ENCODE results near the gene SCEL.

Gene SCEL

DNA sequence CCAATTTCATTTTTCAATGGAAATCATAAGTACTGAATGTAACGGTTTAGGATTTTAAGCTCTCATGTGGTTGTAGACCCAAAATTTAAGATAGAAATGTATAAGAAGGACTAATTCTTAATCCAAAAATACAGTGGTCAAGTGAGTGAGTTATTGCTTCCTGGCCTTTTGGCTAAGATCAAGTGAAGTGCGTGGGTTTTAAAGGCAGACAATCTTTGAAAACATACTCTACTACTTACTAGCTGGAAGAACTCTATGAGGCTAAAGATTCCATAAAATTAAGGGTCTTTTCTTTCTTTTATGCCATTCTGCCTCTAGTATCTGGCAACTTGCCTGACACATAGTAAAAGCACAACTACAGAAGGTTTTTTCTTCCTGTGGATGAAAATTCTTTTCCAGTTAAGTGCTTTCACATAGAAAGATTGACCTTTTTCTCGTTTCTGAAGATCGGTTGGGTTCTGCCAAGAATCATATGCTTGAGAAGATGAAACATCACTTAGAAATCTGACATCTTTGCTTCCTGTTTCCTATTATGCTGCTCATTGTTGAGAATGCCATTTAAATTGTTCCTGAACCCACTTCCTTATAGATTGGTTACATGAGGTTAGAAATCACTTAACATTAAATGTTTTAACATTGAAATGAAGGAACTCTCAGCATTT, 26.4 kb upstream of the SCEL start:
- peaks cover 4 to 5% of the 10 kb centered on the region in 2 experiments for H3K4me1 ChIP-seq (ENCODE audit: control insufficient read depth in 1 of 2, insufficient read depth in 1 of 2, low read depth in 1 of 2, low read length in 1 of 2)
- H3K27ac ChIP-seq = no peak overlapping the region
- no peak overlapping the region for H3K4me3 ChIP-seq (ENCODE audit: low read depth in 1 of 2, low read length in 1 of 2)
- no peaks in the 10 kb centered on the region for H3K27me3 ChIP-seq
- TF ChIP-seq, protein P1, sequence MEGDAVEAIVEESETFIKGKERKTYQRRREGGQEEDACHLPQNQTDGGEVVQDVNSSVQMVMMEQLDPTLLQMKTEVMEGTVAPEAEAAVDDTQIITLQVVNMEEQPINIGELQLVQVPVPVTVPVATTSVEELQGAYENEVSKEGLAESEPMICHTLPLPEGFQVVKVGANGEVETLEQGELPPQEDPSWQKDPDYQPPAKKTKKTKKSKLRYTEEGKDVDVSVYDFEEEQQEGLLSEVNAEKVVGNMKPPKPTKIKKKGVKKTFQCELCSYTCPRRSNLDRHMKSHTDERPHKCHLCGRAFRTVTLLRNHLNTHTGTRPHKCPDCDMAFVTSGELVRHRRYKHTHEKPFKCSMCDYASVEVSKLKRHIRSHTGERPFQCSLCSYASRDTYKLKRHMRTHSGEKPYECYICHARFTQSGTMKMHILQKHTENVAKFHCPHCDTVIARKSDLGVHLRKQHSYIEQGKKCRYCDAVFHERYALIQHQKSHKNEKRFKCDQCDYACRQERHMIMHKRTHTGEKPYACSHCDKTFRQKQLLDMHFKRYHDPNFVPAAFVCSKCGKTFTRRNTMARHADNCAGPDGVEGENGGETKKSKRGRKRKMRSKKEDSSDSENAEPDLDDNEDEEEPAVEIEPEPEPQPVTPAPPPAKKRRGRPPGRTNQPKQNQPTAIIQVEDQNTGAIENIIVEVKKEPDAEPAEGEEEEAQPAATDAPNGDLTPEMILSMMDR (IDR thresholded peaks at IDR 0.05) = no peak
- no peaks in the 10 kb centered on the region for H3K9me3 ChIP-seq
- H3K36me3 ChIP-seq = no peaks in the 10 kb centered on the region

DNA sequence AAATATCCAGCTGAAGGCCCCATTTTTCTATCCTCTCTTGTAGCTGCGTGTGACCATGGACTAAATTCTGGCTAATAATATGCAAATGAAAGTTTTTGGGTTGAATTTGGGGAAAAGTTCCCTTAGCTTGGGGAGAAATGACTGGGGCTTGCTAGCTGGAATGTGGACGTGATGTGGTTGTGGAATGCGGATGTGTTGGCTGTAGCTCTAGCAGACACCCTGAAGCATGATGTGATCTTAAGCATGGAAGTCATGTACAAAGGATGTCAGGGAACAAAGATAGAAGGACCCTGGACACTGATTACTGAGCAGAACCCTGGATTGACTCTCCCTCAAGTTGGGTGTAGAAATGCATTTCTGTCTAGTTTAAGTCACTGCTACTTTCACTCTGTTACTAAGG, 25.4 kb upstream of the SCEL start:
- Histone ChIP-seq H3K4me1 (ENCODE audit: control insufficient read depth in 1 of 2, insufficient read depth in 1 of 2, low read depth in 1 of 2, low read length in 1 of 2) (peaks cover 4 to 5% of the 10 kb centered on the region in 2 experiments), H3K27ac (no peak overlapping the region), H3K4me3 (ENCODE audit: low read depth in 1 of 2, low read length in 1 of 2) (no peak overlapping the region), H3K36me3 (no peaks in the 10 kb centered on the region), H3K27me3 (no peaks in the 10 kb centered on the region), H3K9me3 (no peaks in the 10 kb centered on the region)
- TF ChIP-seq, protein P1 (IDR thresholded peaks at IDR 0.05) = no peak

DNA sequence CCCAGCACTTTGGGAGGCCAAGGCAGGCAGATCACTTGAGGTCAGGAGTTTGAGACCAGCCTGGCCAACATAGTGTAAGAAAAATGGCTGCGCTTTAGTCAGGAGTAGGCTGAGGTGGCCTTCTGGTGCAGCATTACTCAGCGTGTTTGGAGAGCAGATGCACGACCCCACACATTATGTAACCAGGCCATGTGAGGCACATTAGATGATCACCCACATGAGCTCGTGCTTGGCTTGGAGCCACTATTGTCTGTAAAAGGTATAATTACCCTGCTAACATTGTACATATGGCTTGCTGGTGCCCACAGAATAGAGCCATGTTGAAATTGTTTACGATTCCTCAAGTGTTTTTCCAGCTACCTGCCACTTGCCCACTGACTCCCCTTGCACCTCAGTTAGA, 24.0 kb upstream of the SCEL start:
- Histone ChIP-seq H3K36me3 (no peaks in the 10 kb centered on the region), H3K4me3 (ENCODE audit: low read depth in 1 of 2, low read length in 1 of 2) (no peak overlapping the region), H3K4me1 (ENCODE audit: control insufficient read depth in 1 of 2, insufficient read depth in 1 of 2, low read depth in 1 of 2, low read length in 1 of 2) (peaks cover 14 to 16% of the 10 kb centered on the region in 2 experiments), H3K27ac (no peak overlapping the region), H3K27me3 (no peaks in the 10 kb centered on the region), H3K9me3 (no peaks in the 10 kb centered on the region)
- TF ChIP-seq, protein P1 (IDR thresholded peaks at IDR 0.05) = no peak

DNA sequence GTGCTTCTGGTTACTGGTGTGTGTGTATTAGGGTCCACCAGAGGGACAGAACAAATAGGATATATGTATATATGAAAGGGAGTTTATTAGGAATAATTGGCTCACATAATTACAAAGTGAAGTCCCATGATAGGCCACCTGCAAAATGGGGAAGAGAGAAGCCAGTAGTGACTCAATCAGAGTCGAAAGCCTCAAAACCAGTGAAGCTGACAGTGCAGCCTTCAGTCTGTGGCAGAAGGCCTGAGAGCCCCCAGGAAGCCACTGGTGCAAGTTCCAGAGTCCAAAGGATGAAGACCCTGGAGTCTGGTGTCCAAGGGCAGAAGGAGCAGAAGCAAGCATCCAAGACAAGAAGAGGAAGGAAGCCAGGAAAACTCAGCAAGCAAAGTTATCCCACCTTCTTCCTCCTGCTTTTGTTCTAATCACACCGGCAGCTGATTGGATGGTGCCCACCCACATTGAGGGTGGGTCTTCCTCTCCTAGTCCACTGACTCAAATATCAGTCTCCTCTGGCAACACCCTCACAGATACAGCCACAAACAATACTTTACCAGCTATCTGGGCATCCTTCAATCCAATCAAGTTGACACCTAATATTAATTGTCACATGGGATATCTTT, 21.7 kb upstream of the SCEL start:
- Histone ChIP-seq H3K4me3 (ENCODE audit: low read depth in 1 of 2, low read length in 1 of 2) (no peak overlapping the region), H3K4me1 (ENCODE audit: control insufficient read depth in 1 of 2, insufficient read depth in 1 of 2, low read depth in 1 of 2, low read length in 1 of 2) (peaks cover 19 to 25% of the 10 kb centered on the region in 2 experiments)

DNA sequence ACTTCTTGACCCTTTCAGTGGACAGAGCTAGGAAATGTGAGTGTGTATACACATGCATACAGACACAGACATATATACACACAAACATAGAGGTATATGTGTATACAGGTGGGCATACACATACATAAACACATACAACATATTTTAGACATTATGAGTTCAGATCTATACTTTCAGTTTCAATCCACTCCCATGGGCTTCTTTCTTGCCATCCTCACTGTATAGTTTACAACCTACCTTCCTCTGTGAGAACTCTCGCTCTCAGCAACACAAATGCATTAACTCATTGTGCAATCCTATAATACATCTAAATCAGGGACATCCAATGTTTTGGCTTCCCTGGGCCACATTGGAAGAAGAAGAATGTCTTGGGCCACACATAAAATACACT, 21.2 kb upstream of the SCEL start:
- H3K9me3 ChIP-seq = no peaks in the 10 kb centered on the region
- no peaks in the 10 kb centered on the region for H3K36me3 ChIP-seq
- H3K27ac ChIP-seq = no peak overlapping the region
- TF ChIP-seq, protein P1 (IDR thresholded peaks at IDR 0.05) = no peak
- no peak overlapping the region for H3K4me3 ChIP-seq (ENCODE audit: low read depth in 1 of 2, low read length in 1 of 2)
- H3K4me1 ChIP-seq (ENCODE audit: control insufficient read depth in 1 of 2, insufficient read depth in 1 of 2, low read depth in 1 of 2, low read length in 1 of 2) = peaks cover 19 to 25% of the 10 kb centered on the region in 2 experiments
- H3K27me3 ChIP-seq = no peaks in the 10 kb centered on the region

More for the DNA sequence above, 21.7 kb upstream of the SCEL start:
- Histone ChIP-seq H3K36me3 (no peaks in the 10 kb centered on the region), H3K27ac (no peak overlapping the region), H3K9me3 (no peaks in the 10 kb centered on the region), H3K27me3 (no peaks in the 10 kb centered on the region)
- TF ChIP-seq, protein P1 (IDR thresholded peaks at IDR 0.05) = no peak
